Measurements from ENCODE around the gene MYPN. TPM values are rescaled to one million over a fixed set of nuclear protein-coding genes. Genes with fewer than 3 reads are reported as not detected.

MYPN gene
- total and polyA plus RNA-seq, 2 experiments from 2014 or later: not detected

GRCh38 chr10:68239069-68239468, 129.8 kb downstream of the MYPN start:
- H3K36me3 Mint-ChIP-seq (ENCODE audit: low read depth): no peaks in the 10 kb centered on the region
- no peak overlapping the region for H3K27ac ChIP-seq (ENCODE audit: low read depth)
- H3K9me3 Mint-ChIP-seq: no peaks in the 10 kb centered on the region
- no peaks in the 10 kb centered on the region for H3K9me2 ChIP-seq (ENCODE audit: insufficient read depth)
- no peaks in the 10 kb centered on the region for H3K79me2 ChIP-seq (replicated peaks; ENCODE audit: insufficient read depth)
- H3K36me3 ChIP-seq (ENCODE audit: insufficient read depth): no peaks in the 10 kb centered on the region
- ATAC-seq (no peak), DNase-seq (ENCODE audit: low spot score) (no peak)
- H2AFZ ChIP-seq: peak overlapping the region; percentile 28; the same call in 1 of the 2 replicates
- H3K27ac Mint-ChIP-seq: no peak overlapping the region
- no peaks in the 10 kb centered on the region for H4K20me1 ChIP-seq (replicated peaks; ENCODE audit: insufficient read depth)
- no peaks in the 10 kb centered on the region for H3K4me1 ChIP-seq (ENCODE audit: insufficient read depth)
- no peak for TF ChIP-seq STAT1 (IDR thresholded peaks at IDR 0.05; ENCODE audit: unreplicated experiment)
- TF ChIP-seq REST (IDR thresholded peaks at IDR 0.05; ENCODE audit: unreplicated experiment): no peak
- no peak for TF ChIP-seq CREB1 (CRISPR knock-in tag; IDR thresholded peaks at IDR 0.05; ENCODE audit: low read depth)
- TF ChIP-seq JUNB (IDR thresholded peaks at IDR 0.05; ENCODE audit: unreplicated experiment): no peak
- no peak for TF ChIP-seq ZNF114 (CRISPR knock-in tag; IDR thresholded peaks at IDR 0.05)
- no peak for TF ChIP-seq ZNF331 (CRISPR knock-in tag; IDR thresholded peaks at IDR 0.05; ENCODE audit: low read depth)
- TF ChIP-seq POLR2AphosphoS5 (IDR thresholded peaks at IDR 0.05; ENCODE audit: low read depth): no peak
- H3K4me3 ChIP-seq: no peak overlapping the region
- no peaks in the 10 kb centered on the region for H3F3A ChIP-seq (replicated peaks; ENCODE audit: low read depth)
- H3K4me3 Mint-ChIP-seq: no peak overlapping the region
- H3K27me3 Mint-ChIP-seq (ENCODE audit: insufficient read depth, low read depth, poor library complexity): peaks cover 2% of the 10 kb centered on the region
- H3K27me3 ChIP-seq (ENCODE audit: insufficient read depth): peaks cover under 1% of the 10 kb centered on the region; the same call in 1 of the 2 replicates
- H3K4me1 Mint-ChIP-seq: no peaks in the 10 kb centered on the region
- H3K4me2 ChIP-seq: no peak overlapping the region

DNA sequence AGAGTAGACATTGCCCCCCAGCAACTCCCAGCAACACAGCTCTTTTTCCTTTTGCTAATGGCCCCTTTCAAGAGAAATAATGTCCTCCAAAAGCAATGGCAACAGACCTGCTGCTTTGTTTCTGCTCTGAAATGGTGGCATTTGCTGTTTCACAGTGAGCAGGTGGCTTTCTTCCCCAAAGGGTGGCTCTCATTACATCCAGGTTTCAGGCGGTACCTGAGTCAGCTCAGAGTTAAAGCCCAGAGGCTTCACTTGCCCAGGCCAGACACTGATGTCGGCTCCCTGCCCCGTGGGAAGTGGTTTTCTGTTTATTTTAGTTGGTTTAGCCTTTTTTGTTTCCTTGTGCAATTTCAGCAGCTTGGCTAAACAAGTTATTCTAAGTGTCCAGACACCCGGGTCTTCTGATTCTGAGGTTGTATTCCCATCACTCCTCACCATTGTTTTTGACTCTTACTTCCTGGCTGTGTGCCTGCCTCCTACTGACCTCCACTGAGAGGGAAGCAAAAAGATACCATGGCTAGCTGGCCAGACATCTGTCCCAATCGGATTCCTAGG, 130.4 kb downstream of the MYPN start:
- Histone ChIP-seq H3K4me1 (ENCODE audit: insufficient read depth) (no peaks in the 10 kb centered on the region), H3K4me2 (no peak overlapping the region), H3K4me3 (no peak overlapping the region), H3K36me3 (ENCODE audit: insufficient read depth) (no peaks in the 10 kb centered on the region), H3K79me2 (replicated peaks; ENCODE audit: insufficient read depth) (no peaks in the 10 kb centered on the region), H3F3A (replicated peaks; ENCODE audit: low read depth) (no peaks in the 10 kb centered on the region), H3K27ac (ENCODE audit: low read depth) (no peak overlapping the region), H4K20me1 (replicated peaks; ENCODE audit: insufficient read depth) (no peaks in the 10 kb centered on the region), H2AFZ (peak overlapping the region; percentile 53; the same call in 1 of the 2 replicates), H3K9me2 (ENCODE audit: insufficient read depth) (no peaks in the 10 kb centered on the region), H3K27me3 (ENCODE audit: insufficient read depth) (no peaks in the 10 kb centered on the region)
- DNase-seq (ENCODE audit: low spot score) (no peak), ATAC-seq (peak; percentile 33)
- TF ChIP-seq NANOG (IDR thresholded peaks at IDR 0.05; ENCODE audit: borderline replicate concordance) (no peak), EZH2 (IDR thresholded peaks at IDR 0.05; ENCODE audit: low read depth, unreplicated experiment) (no peak), ZNF331 (CRISPR knock-in tag; IDR thresholded peaks at IDR 0.05; ENCODE audit: low read depth) (no peak), STAT1 (IDR thresholded peaks at IDR 0.05; ENCODE audit: unreplicated experiment) (no peak), EZH2phosphoT487 (IDR thresholded peaks at IDR 0.05; ENCODE audit: unreplicated experiment) (no peak), CTCF (conservative IDR thresholded peaks at IDR 0.05; ENCODE audit: low read depth in 2 of 2) (no peak), JUNB (IDR thresholded peaks at IDR 0.05; ENCODE audit: unreplicated experiment) (no peak)
- Mint-ChIP-seq H3K4me3 (no peak overlapping the region), H3K9me3 (no peaks in the 10 kb centered on the region), H3K27me3 (ENCODE audit: insufficient read depth, low read depth, poor library complexity) (peaks cover 2% of the 10 kb centered on the region), H3K4me1 (no peaks in the 10 kb centered on the region), H3K36me3 (ENCODE audit: low read depth) (no peaks in the 10 kb centered on the region), H3K27ac (no peak overlapping the region)
